CD4-positive, CD25-positive, alpha-beta regulatory T cell (primary cell): ENCODE results near the gene ZXDC. TPM values are rescaled to one million over a fixed set of nuclear protein-coding genes. Genes with fewer than 3 reads are reported as not detected.

Source experiments
- ATAC-seq, 2 donors: fragments of 150-1000 bp; cut with Tn5 transposase; one replicate each; pipeline ENCODE4 v1.10.0; 2021; ENCODE audit warnings: low read depth in 2 of 2, moderate number of reproducible peaks in 2 of 2, moderate library complexity in 1 of 2
- DNase-seq, 3 donors: peaks; one replicate each; pipeline versions ENCODE4 v3.0.0 to v3.0.0-alpha.2; 2012 to 2022; ENCODE audit warnings: mixed read lengths in 1 of 3
- H3K27ac ChIP-seq: one replicate; pipeline ENCODE4 v1.7.0; 2013; ENCODE audit warnings: mild to moderate bottlenecking, low read length; ENCODE audit not compliant: insufficient read depth, poor library complexity, severe bottlenecking
- H3K27me3 ChIP-seq: one replicate; pipeline ENCODE4 v1.7.0; 2013; ENCODE audit warnings: low read length; ENCODE audit not compliant: control insufficient read depth, insufficient read depth
- H3K36me3 ChIP-seq: one replicate; pipeline ENCODE4 v1.7.0; 2013; ENCODE audit warnings: mild to moderate bottlenecking, low read length, moderate library complexity; ENCODE audit not compliant: control insufficient read depth, insufficient read depth
- H3K4me1 ChIP-seq: 2 replicates; pipeline ENCODE4 v1.7.0; 2013; ENCODE audit warnings: mild to moderate bottlenecking, low read length; ENCODE audit not compliant: insufficient read depth, control insufficient read depth, poor library complexity, severe bottlenecking
- H3K4me3 ChIP-seq: one replicate; pipeline ENCODE4 v1.7.0; 2013; ENCODE audit warnings: low read depth, mild to moderate bottlenecking, low read length, moderate library complexity
- H3K9me3 ChIP-seq, 2 experiments: 1 replicate in 1 of 2; 2 replicates in 1 of 2; pipeline ENCODE4 v1.7.0; 2013; ENCODE audit warnings: low read length in 2 of 2, mild to moderate bottlenecking in 1 of 2, moderate library complexity in 1 of 2; ENCODE audit not compliant: control insufficient read depth in 2 of 2
- H3K27ac Mint-ChIP-seq, 3 donors: one replicate each; pipeline ENCODE4 v1.8.0; 2020 to 2022; ENCODE audit warnings: mild to moderate bottlenecking in 3 of 3, mixed read lengths in 3 of 3, moderate library complexity in 2 of 3
- H3K27me3 Mint-ChIP-seq: one replicate; pipeline ENCODE4 v1.8.0; 2022; ENCODE audit warnings: mild to moderate bottlenecking, mixed read lengths
- H3K36me3 Mint-ChIP-seq: one replicate; pipeline ENCODE4 v1.8.0; 2020; ENCODE audit warnings: mixed read lengths
- H3K4me1 Mint-ChIP-seq, 4 donors: one replicate each; pipeline ENCODE4 v1.8.0; 2020 to 2022; ENCODE audit warnings: mixed read lengths in 4 of 4, mild to moderate bottlenecking in 1 of 4
- H3K4me3 Mint-ChIP-seq, 4 donors: one replicate each; pipeline ENCODE4 v1.8.0; 2020 to 2022; ENCODE audit warnings: mild to moderate bottlenecking in 4 of 4, mixed read lengths in 4 of 4, moderate library complexity in 3 of 4
- H3K9me3 Mint-ChIP-seq, 7 donors: one replicate each; pipeline ENCODE4 v1.8.0; 2020 to 2022; ENCODE audit warnings: mixed read lengths in 7 of 7, mild to moderate bottlenecking in 3 of 7, moderate library complexity in 2 of 7
- polyA plus RNA-seq, 4 donors: library from polyadenylated mRNA; unstranded; fragments of 300-500 nt; fragmentation: Illumina TruSeq; gene quantifications; one replicate each; pipeline ENCODE4 v1.2.3, GENCODE V29; 2021
- total RNA-seq: library from RNA; stranded (reverse); gene quantifications from one replicate; pipeline ENCODE4 v1.2.3, GENCODE V29; 2022

The ZXDC gene
- total and polyA plus RNA-seq, 5 donors from 2014 or later, result 11.4 to 59.8 (median 12.4) TPM

DNA sequence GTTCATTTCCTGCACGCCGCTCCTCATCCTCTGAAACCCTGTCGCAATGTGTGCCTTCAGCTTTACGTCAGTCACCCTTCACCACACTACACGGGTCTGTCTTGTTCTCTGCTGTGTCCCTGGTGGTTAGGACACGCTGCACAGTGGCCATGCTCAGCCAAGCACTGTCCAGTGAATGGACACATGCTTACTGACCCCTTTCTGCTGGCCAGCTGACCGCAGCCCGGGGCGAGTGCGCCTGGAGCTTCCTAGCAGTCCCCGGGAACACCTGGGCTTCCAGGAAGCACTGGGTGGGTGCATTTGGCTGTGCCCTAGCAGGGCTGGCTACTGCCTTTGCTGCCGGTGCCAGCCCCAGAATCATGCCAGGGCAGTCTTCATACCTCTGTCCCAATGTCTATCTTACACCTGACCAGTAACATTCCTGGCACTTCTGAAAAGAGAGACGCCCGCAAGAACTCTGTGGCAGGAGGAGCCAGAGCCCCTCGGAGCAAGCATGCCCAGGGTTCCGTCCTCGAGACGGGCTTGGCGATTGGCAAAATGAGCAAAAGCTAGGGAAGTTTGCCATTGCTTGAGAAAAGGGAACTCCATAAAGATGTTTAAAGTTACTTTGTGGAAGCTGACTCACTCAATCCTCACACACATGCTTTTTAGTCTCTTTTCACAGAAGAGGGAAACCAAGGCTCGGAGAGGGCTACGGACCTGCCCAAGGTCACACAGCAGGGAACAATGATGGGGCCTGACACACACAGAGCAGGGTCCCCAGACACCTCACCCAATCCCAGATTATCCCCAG lies 15.7 kb upstream of the ZXDC start:
- ATAC-seq, result no peak
- Histone ChIP-seq H3K9me3 (no peaks in the 10 kb centered on the region), H3K27ac (no peak overlapping the region), H3K4me1 (peaks cover 10% of the 10 kb centered on the region), H3K27me3 (no peaks in the 10 kb centered on the region), H3K4me3 (no peak overlapping the region), H3K36me3 (no peaks in the 10 kb centered on the region)
- no peak for DNase-seq
- H3K36me3 Mint-ChIP-seq, result no peaks in the 10 kb centered on the region
- H3K4me1 Mint-ChIP-seq, result peaks cover 0 to 13% (median 6%) of the 10 kb centered on the region in 4 donors
- peaks cover 4% of the 10 kb centered on the region for H3K27me3 Mint-ChIP-seq
- H3K27ac Mint-ChIP-seq, result no peak overlapping the region
- H3K9me3 Mint-ChIP-seq, result no peaks in the 10 kb centered on the region
- H3K4me3 Mint-ChIP-seq, result peak overlapping the region in 1 of 4 donors; percentile 94

DNA sequence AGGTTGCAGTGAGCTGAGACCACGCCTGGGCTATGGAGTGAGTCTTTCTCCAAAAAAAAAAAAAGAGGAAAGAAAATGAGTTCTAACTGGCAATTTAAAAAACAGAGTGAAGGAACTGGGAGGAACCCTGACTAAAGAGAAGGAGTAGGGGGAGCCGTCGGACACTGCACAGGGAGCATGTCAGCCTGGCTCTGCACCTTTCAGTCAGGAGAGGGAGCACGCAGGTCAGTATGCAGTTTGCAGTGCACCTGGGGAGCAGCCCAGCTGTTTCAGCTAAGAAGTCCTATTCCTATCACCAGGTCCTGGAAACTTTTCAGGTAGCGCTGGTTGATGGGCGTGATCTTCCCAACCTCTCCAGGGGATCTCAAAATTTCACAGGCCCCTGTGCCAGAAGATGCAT lies 14.9 kb upstream of the ZXDC start:
- Histone ChIP-seq H3K4me1 (peaks cover 10% of the 10 kb centered on the region), H3K36me3 (no peaks in the 10 kb centered on the region), H3K27me3 (no peaks in the 10 kb centered on the region), H3K4me3 (no peak overlapping the region), H3K9me3 (no peaks in the 10 kb centered on the region), H3K27ac (no peak overlapping the region)
- no peaks in the 10 kb centered on the region for H3K36me3 Mint-ChIP-seq
- H3K27me3 Mint-ChIP-seq, result peaks cover 4% of the 10 kb centered on the region
- H3K27ac Mint-ChIP-seq, result no peak overlapping the region
- DNase-seq (no peak), ATAC-seq (no peak)
- no peaks in the 10 kb centered on the region for H3K9me3 Mint-ChIP-seq
- no peak overlapping the region for H3K4me3 Mint-ChIP-seq
- H3K4me1 Mint-ChIP-seq, result peaks cover 0 to 16% (median 7%) of the 10 kb centered on the region in 4 donors

DNA sequence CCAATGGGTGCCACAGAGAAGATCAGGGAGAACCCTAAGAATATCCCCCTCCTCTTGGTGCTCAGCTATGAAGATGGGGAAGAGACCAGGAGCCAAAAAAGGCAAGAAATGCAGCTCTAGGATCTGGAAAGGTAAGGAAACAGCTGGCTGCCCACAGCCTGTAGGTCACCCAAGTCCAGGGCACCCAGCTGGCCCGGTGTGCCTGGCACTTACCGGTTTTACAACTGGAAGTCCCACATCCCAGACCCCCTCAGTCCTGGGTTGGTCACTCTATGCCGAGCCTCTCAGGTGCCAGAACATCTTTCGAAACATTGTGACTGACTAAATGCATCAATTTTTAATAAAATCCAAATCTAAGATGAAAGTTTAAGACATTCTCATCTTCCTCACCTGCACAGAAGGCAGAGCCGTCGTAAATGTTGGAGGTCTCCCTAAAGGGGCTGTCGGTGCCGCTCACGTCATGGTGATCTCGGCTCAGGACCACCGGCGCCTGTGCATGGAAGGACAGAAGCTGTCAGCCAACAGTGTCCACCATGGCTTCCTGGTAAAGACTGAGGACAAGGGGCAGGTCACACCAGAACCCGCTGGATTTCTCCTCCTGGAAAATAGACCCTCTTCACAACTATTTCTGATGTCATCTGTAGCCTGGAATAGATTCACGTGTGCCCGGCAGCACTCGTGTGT lies 13.3 kb upstream of the ZXDC start:
- no peak for DNase-seq
- no peak overlapping the region for H3K27ac Mint-ChIP-seq
- H3K4me1 ChIP-seq, result peaks cover 10% of the 10 kb centered on the region
- no peaks in the 10 kb centered on the region for H3K36me3 Mint-ChIP-seq
- H3K4me1 Mint-ChIP-seq, result peaks cover 0 to 16% (median 7%) of the 10 kb centered on the region in 4 donors
- H3K4me3 ChIP-seq, result no peak overlapping the region
- H3K36me3 ChIP-seq, result no peaks in the 10 kb centered on the region
- no peak for ATAC-seq
- H3K4me3 Mint-ChIP-seq, result no peak overlapping the region
- peaks cover under 1% of the 10 kb centered on the region for H3K27me3 Mint-ChIP-seq
- H3K9me3 Mint-ChIP-seq, result no peaks in the 10 kb centered on the region
- no peaks in the 10 kb centered on the region for H3K9me3 ChIP-seq
- no peaks in the 10 kb centered on the region for H3K27me3 ChIP-seq
- H3K27ac ChIP-seq, result no peak overlapping the region

DNA sequence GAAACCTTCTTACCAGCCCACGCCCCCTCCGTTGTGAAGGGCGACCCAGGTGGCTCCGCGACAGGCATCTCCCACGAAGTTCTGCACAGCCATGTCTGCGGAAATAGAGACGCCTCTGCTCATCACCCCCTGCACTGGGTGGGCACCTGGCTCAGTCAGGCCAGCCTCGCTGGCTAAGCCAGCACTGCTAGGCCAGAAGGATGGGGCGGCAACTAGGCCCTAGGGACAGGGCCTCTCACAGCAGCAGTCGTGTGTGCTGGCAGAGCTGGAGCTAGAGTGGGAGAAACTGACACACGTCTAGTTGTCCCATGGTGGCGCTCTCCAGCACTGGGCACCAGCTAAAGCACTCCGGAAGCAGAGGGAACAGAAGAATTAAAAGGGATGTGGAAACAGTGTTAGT lies 12.5 kb upstream of the ZXDC start:
- Histone ChIP-seq H3K27me3 (no peaks in the 10 kb centered on the region), H3K9me3 (no peaks in the 10 kb centered on the region), H3K36me3 (no peaks in the 10 kb centered on the region), H3K4me1 (peaks cover 10% of the 10 kb centered on the region), H3K4me3 (no peak overlapping the region), H3K27ac (no peak overlapping the region)
- Mint-ChIP-seq H3K36me3 (no peaks in the 10 kb centered on the region), H3K4me3 (no peak overlapping the region), H3K9me3 (no peaks in the 10 kb centered on the region), H3K4me1 (peaks cover 0 to 13% (median 7%) of the 10 kb centered on the region in 4 donors), H3K27me3 (peaks cover 5% of the 10 kb centered on the region), H3K27ac (peak overlapping the region in 1 of 3 donors; percentile 65)
- ATAC-seq (no peak), DNase-seq (no peak)

DNA sequence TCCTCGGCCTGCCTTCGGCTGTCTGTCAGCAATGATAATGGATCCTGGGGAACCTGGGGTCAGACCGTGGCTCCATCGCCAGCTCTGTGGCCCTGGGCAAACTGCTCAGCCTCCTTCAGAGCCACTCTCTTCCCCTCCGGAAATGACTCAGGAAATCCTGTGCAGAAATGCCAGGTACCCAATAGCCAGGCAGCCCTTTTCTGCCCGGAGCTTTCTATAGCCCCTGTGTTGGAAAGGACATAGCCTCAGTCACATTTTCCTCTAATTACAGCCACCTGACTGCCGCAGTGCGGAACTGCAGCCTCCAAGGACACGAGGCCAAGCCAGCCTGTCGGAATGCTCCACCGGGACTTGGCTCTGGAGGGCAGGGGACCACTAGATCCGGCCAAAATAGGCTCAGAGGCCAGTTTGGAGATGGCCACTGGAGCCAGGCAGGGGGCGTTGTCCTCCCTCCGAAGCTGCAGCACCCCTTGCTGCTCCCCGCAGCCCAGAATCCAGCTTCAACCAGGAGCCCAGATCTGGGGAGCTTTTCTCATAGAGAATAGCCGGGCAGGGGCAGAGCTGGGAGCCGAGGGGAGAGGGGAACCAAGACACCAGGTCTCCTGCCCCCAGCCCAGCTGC lies 11.6 kb upstream of the ZXDC start:
- peak overlapping the region in 1 of 3 donors; percentile 71 for H3K27ac Mint-ChIP-seq
- no peaks in the 10 kb centered on the region for H3K9me3 ChIP-seq
- H3K36me3 Mint-ChIP-seq, result no peaks in the 10 kb centered on the region
- H3K4me1 Mint-ChIP-seq, result peaks cover 0 to 13% (median 7%) of the 10 kb centered on the region in 4 donors
- no peaks in the 10 kb centered on the region for H3K9me3 Mint-ChIP-seq
- H3K4me3 Mint-ChIP-seq, result no peak overlapping the region
- H3K4me1 ChIP-seq, result peaks cover 10% of the 10 kb centered on the region
- H3K36me3 ChIP-seq, result no peaks in the 10 kb centered on the region
- no peak overlapping the region for H3K4me3 ChIP-seq
- H3K27me3 Mint-ChIP-seq, result peaks cover 5% of the 10 kb centered on the region
- no peaks in the 10 kb centered on the region for H3K27me3 ChIP-seq
- DNase-seq (peak in 1 of 3 donors; percentile 57), ATAC-seq (peak in 1 of 2 donors; percentile 48)
- no peak overlapping the region for H3K27ac ChIP-seq

DNA sequence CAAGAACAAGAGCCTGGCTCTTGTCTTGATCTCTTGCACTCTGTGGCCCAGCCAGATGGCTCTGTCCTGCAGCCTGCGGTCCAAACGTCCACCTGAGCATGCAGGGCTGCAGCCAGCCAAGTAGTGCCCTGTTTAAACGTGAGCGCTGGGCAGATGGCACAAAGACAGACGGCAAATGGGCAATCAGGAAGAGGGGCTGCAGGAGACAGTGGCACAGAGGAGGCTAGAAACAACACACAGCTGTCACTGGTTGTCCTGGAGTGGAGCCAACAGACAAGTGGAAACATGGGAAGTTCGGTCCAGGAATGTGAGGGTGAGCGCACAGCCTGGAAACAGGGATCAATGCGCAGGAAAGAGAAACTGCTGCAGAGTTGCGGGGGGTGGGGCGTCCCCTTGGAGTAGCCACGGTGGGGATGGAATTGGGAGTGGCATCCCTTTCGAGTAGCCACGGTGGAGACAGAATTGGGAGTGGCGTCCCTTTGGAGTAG lies 10.7 kb upstream of the ZXDC start:
- no peaks in the 10 kb centered on the region for H3K9me3 Mint-ChIP-seq
- ATAC-seq (no peak), DNase-seq (no peak)
- Histone ChIP-seq H3K36me3 (no peaks in the 10 kb centered on the region), H3K9me3 (no peaks in the 10 kb centered on the region), H3K4me1 (peaks cover 10% of the 10 kb centered on the region), H3K27ac (no peak overlapping the region), H3K4me3 (no peak overlapping the region), H3K27me3 (no peaks in the 10 kb centered on the region)
- peak overlapping the region in 1 of 4 donors; percentile 53 for H3K4me3 Mint-ChIP-seq
- peaks cover 0 to 13% (median 7%) of the 10 kb centered on the region in 4 donors for H3K4me1 Mint-ChIP-seq
- peak overlapping the region in 2 of 3 donors; percentile 54 to 86 for H3K27ac Mint-ChIP-seq
- H3K36me3 Mint-ChIP-seq, result no peaks in the 10 kb centered on the region
- H3K27me3 Mint-ChIP-seq, result peaks cover 5% of the 10 kb centered on the region

DNA sequence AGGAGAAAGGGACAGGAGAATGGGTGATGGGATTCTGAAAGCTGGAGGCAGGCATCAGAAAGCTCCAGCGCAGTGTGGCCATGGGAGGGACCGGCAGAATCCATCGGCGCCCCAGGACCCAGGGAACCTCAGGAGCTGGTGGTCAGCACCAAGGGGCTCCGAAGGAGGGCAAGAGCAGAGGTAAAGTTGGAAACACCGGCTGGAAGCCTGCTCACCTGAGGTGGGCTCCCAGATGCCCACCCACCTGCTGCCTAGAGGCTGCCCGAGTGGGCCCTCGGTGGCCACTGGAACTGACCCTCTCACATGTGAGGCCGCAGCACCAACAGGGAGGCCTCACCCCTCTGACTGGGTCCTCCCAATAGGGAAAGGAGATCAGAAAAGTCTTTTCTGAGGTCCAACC lies 10.3 kb upstream of the ZXDC start:
- Mint-ChIP-seq H3K9me3 (no peaks in the 10 kb centered on the region), H3K4me3 (no peak overlapping the region), H3K4me1 (peaks cover 0 to 13% (median 7%) of the 10 kb centered on the region in 4 donors), H3K27me3 (peaks cover 5% of the 10 kb centered on the region), H3K36me3 (no peaks in the 10 kb centered on the region), H3K27ac (no peak overlapping the region)
- H3K4me3 ChIP-seq, result no peak overlapping the region
- DNase-seq, result no peak
- H3K27me3 ChIP-seq, result no peaks in the 10 kb centered on the region
- no peaks in the 10 kb centered on the region for H3K36me3 ChIP-seq
- peaks cover 10% of the 10 kb centered on the region for H3K4me1 ChIP-seq
- no peak for ATAC-seq
- no peaks in the 10 kb centered on the region for H3K9me3 ChIP-seq
- H3K27ac ChIP-seq, result no peak overlapping the region
